Measurements from ENCODE around the gene POU2AF1. TPM values are rescaled to one million over a fixed set of nuclear protein-coding genes. Genes with fewer than 3 reads are reported as not detected.

The POU2AF1 gene
- total and polyA plus RNA-seq, 2 of the 8 experiments (the other 6 are each of a cell fraction or from before 2014, with no cell fraction given): not detected

DNA sequence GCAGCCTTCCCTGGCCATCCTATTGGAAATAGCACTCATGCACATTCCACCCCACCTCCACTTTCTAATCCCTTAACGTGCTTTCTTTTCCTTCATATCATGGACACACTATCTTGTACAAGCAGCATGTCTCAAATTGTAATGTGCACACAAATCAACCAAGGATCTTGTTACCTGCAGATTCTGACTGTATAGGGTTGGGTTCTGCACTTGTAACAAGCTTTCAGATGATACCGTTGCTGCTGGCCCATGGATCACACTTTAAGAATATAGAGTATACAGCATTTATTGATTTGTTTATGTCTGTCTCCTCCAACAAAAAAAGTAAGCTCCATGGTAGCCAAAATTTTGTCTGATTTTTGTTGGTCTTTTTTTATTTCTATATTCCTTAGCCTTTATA lies 32.4 kb upstream of the POU2AF1 start:
- Histone ChIP-seq H3K79me2 (ENCODE audit: control insufficient read depth in 1 of 2, insufficient read depth in 2 of 2, low read length in 2 of 2) (no peaks in the 10 kb centered on the region), H3K18ac (ENCODE audit: extremely low read depth, low read length) (no peak overlapping the region), H3K4me3 (ENCODE audit: extremely low read depth in 1 of 4, insufficient read depth in 2 of 4, low read depth in 3 of 4, low read length in 4 of 4) (no peak overlapping the region), H3K23ac (ENCODE audit: insufficient read length) (no peak overlapping the region), H2BK120ac (replicated peaks; ENCODE audit: low read depth, low read length) (no peak overlapping the region), H3K79me1 (ENCODE audit: low read depth, low read length) (no peaks in the 10 kb centered on the region), H3K4me1 (replicated peaks in 1 of 4; ENCODE audit: control insufficient read depth in 3 of 4, insufficient read depth in 4 of 4, low read length in 3 of 4) (no peaks in the 10 kb centered on the region), H3K23me2 (ENCODE audit: low read depth, low read length) (no peaks in the 10 kb centered on the region), H2BK15ac (ENCODE audit: low read length) (no peak overlapping the region), H4K8ac (ENCODE audit: extremely low read depth, insufficient read depth, low read length) (no peak overlapping the region), H3K27ac (ENCODE audit: low read depth, low read length) (no peak overlapping the region), H3K4me2 (ENCODE audit: insufficient read depth in 1 of 2, low read depth in 2 of 2, low read length in 2 of 2) (no peak overlapping the region), H4K5ac (ENCODE audit: insufficient read length, low read depth, low read length) (no peak overlapping the region), H3K27me3 (replicated peaks in 1 of 4; ENCODE audit: control insufficient read depth in 3 of 4, extremely low read depth in 1 of 4, insufficient read depth in 3 of 4, low read length in 3 of 4) (no peaks in the 10 kb centered on the region; a peak in 1 of 7 replicates), H3K9me3 (ENCODE audit: insufficient read depth in 2 of 2, low read depth in 1 of 2, low read length in 1 of 2) (no peaks in the 10 kb centered on the region), H3K36me3 (ENCODE audit: control insufficient read depth in 2 of 4, insufficient read depth in 4 of 4, low read length in 3 of 4) (no peaks in the 10 kb centered on the region), H2AFZ (ENCODE audit: low read length) (no peak overlapping the region), H2BK5ac (ENCODE audit: low read depth, low read length) (no peak overlapping the region), H4K91ac (replicated peaks; ENCODE audit: insufficient read length, low read length) (no peak overlapping the region), H4K20me1 (replicated peaks in 1 of 2; ENCODE audit: control insufficient read depth in 1 of 2, insufficient read depth in 2 of 2, low read length in 2 of 2) (no peaks in the 10 kb centered on the region), H2BK20ac (ENCODE audit: low read length) (no peak overlapping the region), H2BK12ac (ENCODE audit: low read depth, low read length) (no peak overlapping the region), H2AK5ac (ENCODE audit: low read depth, low read length) (no peak overlapping the region), H3K9ac (replicated peaks in 1 of 4; ENCODE audit: extremely low read depth in 1 of 4, low read depth in 3 of 4, low read length in 3 of 4) (no peak overlapping the region), H3K14ac (ENCODE audit: insufficient read length) (no peak overlapping the region), H3K56ac (replicated peaks; ENCODE audit: insufficient read length, low read depth, low read length) (no peak overlapping the region), H3K4ac (replicated peaks; ENCODE audit: insufficient read length, low read depth, low read length) (no peak overlapping the region)
- CTCF ChIA-PET (ENCODE audit: partially characterized antibody): interaction anchor here (0.7 to 22.4 kb wide), 4 partner anchors 11 to 127 kb away, joined by 4 to 484 read pairs (median 82); no protein-coding TSS in a partner anchor
- WGBS, 2 experiments (ENCODE audit: extremely low coverage in 1 of 2, insufficient coverage in 1 of 2, insufficient read length in 1 of 2, insufficient replicate concordance in 2 of 2, low coverage in 1 of 2, low lambda C conversion rate in 2 of 2, missing lambda C conversion rate in 1 of 2): 92% methylated on average over 1 of the region's 2 CpGs; no CpG with 5 or more reads in 1 of the 2 experiments
- FAIRE-seq (no peak), DNase-seq (ENCODE audit: low read depth in 1 of 2, low spot score in 2 of 2) (no peak)
- POLR2A ChIA-PET (ENCODE audit: partially characterized antibody): no interaction called here
- TF ChIP-seq SIN3A (conservative IDR thresholded peaks at IDR 0.05 in 1 of 2, IDR thresholded peaks at IDR 0.05 in 1 of 2; ENCODE audit: low read depth in 1 of 2, low read length in 2 of 2): no peak
- TF ChIP-seq YY1 (IDR thresholded peaks at IDR 0.05; ENCODE audit: low read depth, low read length): no peak
- TF ChIP-seq MAFK (IDR thresholded peaks at IDR 0.05; ENCODE audit: low read depth, low read length): no peak
- TF ChIP-seq, protein P1, sequence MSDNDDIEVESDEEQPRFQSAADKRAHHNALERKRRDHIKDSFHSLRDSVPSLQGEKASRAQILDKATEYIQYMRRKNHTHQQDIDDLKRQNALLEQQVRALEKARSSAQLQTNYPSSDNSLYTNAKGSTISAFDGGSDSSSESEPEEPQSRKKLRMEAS (IDR thresholded peaks at IDR 0.05): no peak
- no peak for TF ChIP-seq POU5F1 (IDR thresholded peaks at IDR 0.05; ENCODE audit: low read depth, low read length)
- no peak for TF ChIP-seq EGR1 (IDR thresholded peaks at IDR 0.05; ENCODE audit: borderline replicate concordance, low read depth, low read length)
- TF ChIP-seq CHD2 (IDR thresholded peaks at IDR 0.05; ENCODE audit: low read length): no peak
- TF ChIP-seq CBX8 (IDR thresholded peaks at IDR 0.05; ENCODE audit: borderline replicate concordance, low read depth, low read length): no peak
- TF ChIP-seq RFX5 (IDR thresholded peaks at IDR 0.05; ENCODE audit: borderline replicate concordance, low read depth, low read length): no peak
- no peak for TF ChIP-seq BCL11A (IDR thresholded peaks at IDR 0.05; ENCODE audit: low read depth in 2 of 2, low read length in 2 of 2)
- no peak for TF ChIP-seq POLR2A (IDR thresholded peaks at IDR 0.05; ENCODE audit: control extremely low read depth in 1 of 2, low read depth in 2 of 2, low read length in 2 of 2)
- TF ChIP-seq GTF2F1 (IDR thresholded peaks at IDR 0.05; ENCODE audit: borderline replicate concordance, low read depth, low read length): no peak
- TF ChIP-seq, protein P2, sequence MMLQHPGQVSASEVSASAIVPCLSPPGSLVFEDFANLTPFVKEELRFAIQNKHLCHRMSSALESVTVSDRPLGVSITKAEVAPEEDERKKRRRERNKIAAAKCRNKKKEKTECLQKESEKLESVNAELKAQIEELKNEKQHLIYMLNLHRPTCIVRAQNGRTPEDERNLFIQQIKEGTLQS (IDR thresholded peaks at IDR 0.05; ENCODE audit: insufficient read depth, low read depth, low read length): no peak
- TF ChIP-seq KDM1A (IDR thresholded peaks at IDR 0.05; ENCODE audit: borderline replicate concordance, low read length): no peak
- TF ChIP-seq JUND (IDR thresholded peaks at IDR 0.05; ENCODE audit: low read length): no peak

Measured in H1 (cell line).